GM12878 (cell line): ENCODE measurements around the gene NAT8L. TPM values are rescaled to one million over a fixed set of nuclear protein-coding genes. Genes with fewer than 3 reads are reported as not detected.

Experiments
- ATAC-seq: fragments of 200-7000 bp; cut with Tn5 transposase; 3 replicates; pipeline ENCODE4 v1.9.1; 2020; ENCODE audit warnings: mild to moderate bottlenecking, moderate library complexity
- BruUV-seq: library from RNA; stranded (reverse); fragments of 400-500 nt; replicated peaks from 2 replicates; lab custom pipeline; 2021; lab: Mats Ljungman, UMichigan
- CTCF ChIA-PET: fragments of 300-600 bp; sonication (Branson Sonifier 250); formaldehyde crosslinking; extraction: SDS; loops from one replicate; lab custom pipeline; 2021; ENCODE audit warnings: inconsistent platforms; lab: Yijun Ruan, JAX
- POLR2A ChIA-PET: fragments of 350-600 bp; formaldehyde crosslinking; extraction: SDS; loops from one replicate; lab custom pipeline; 2021; ENCODE audit warnings: inconsistent platforms; lab: Charles Lee
- RAD21 ChIA-PET: fragments of 300-600 bp; sonication (Branson Sonifier 250); formaldehyde crosslinking; loops from one replicate; lab custom pipeline; 2023; ENCODE audit warnings: antibody characterized with exemption; ENCODE audit not compliant: unreplicated experiment; lab: Charles Lee
- SMC1A ChIA-PET: fragments of 300-600 bp; sonication (Branson Sonifier 250); formaldehyde crosslinking; loops from one replicate; lab custom pipeline; 2023; ENCODE audit not compliant: unreplicated experiment, uncharacterized antibody; lab: Charles Lee
- DNase-seq: peaks from one replicate; pipeline ENCODE4 v3.0.0-alpha.2; 2011; ENCODE audit warnings: low read depth, low spot score
- FAIRE-seq: peaks from 3 replicates; lab custom pipeline; 2011; peaks lifted over from hg19 to GRCh38; lab: Jason Lieb, UNC
- H2AFZ ChIP-seq: 2 replicates; pipeline ENCODE4 v1.6.0; 2011; ENCODE audit warnings: low read depth, low read length, control low read depth; ENCODE audit not compliant: control insufficient read depth
- H3K27ac ChIP-seq: 2 replicates; pipeline ENCODE4 v1.5.1; 2011; ENCODE audit warnings: control low read depth; ENCODE audit not compliant: control insufficient read depth, insufficient read depth
- H3K27me3 ChIP-seq, 2 experiments: replicated peaks in 1 of 2; 2 replicates each; pipeline versions ENCODE4 v1.6.0 to v1.6.1; 2011; ENCODE audit warnings: low read length in 1 of 2; ENCODE audit not compliant: control insufficient read depth in 2 of 2, insufficient read depth in 2 of 2
- H3K36me3 ChIP-seq, 2 experiments: 2 replicates each; pipeline ENCODE4 v1.5.1; 2011; ENCODE audit warnings: low read length in 1 of 2; ENCODE audit not compliant: control insufficient read depth in 2 of 2, insufficient read depth in 2 of 2
- H3K4me1 ChIP-seq: 2 replicates; pipeline ENCODE4 v1.6.1; 2011; ENCODE audit warnings: mild to moderate bottlenecking, low read length, moderate library complexity, mixed read lengths; ENCODE audit not compliant: control insufficient read depth, insufficient read depth
- H3K4me2 ChIP-seq: 2 replicates; pipeline ENCODE4 v1.6.0; 2011; ENCODE audit warnings: control low read depth; ENCODE audit not compliant: control insufficient read depth, insufficient read depth
- H3K4me3 ChIP-seq: fragments of 200-600 bp; sonication (generic); 2 replicates; pipeline ENCODE4 v1.5.1; 2016
- H3K79me2 ChIP-seq: 2 replicates; pipeline ENCODE4 v1.6.0; 2011; ENCODE audit warnings: low read length; ENCODE audit not compliant: control insufficient read depth, insufficient read depth
- H3K9ac ChIP-seq: 2 replicates; pipeline ENCODE4 v1.8.0; 2011; ENCODE audit warnings: low read length, control low read depth, mixed read lengths; ENCODE audit not compliant: control insufficient read depth, insufficient read depth
- H3K9me3 ChIP-seq: replicated peaks from 3 replicates; pipeline ENCODE4 v1.5.1; 2011; ENCODE audit warnings: mild to moderate bottlenecking, low read length; ENCODE audit not compliant: control insufficient read depth, insufficient read depth
- H4K20me1 ChIP-seq: 2 replicates; pipeline ENCODE4 v1.6.0; 2011; ENCODE audit not compliant: control insufficient read depth, insufficient read depth
- JUNB ChIP-seq: IDR thresholded peaks from 2 replicates; pipeline ENCODE4 v1.6.1; 2016; ENCODE audit warnings: antibody characterized with exemption, mild to moderate bottlenecking
- POU2F2 ChIP-seq: IDR thresholded peaks from 3 replicates; pipeline ENCODE4 v1.6.1; 2011; ENCODE audit warnings: low read depth, mild to moderate bottlenecking, low read length, borderline replicate concordance
- RCOR1 ChIP-seq: conservative IDR thresholded peaks from 2 replicates; pipeline ENCODE4 v1.6.1; 2012; ENCODE audit warnings: low read depth, low read length, improper control_type of control experiment
- SMC3 ChIP-seq: IDR thresholded peaks from 2 replicates; pipeline ENCODE4 v1.6.1; 2011; ENCODE audit warnings: low read length, improper control_type of control experiment, borderline replicate concordance
- TCF12 ChIP-seq: IDR thresholded peaks from 2 replicates; pipeline ENCODE4 v1.6.1; 2011; ENCODE audit warnings: low read depth, mild to moderate bottlenecking, low read length
- WGBS: methylation state at CpG from one replicate; pipeline ENCODE4 v1.1.6; 2016; ENCODE audit warnings: low lambda C conversion rate; ENCODE audit not compliant: insufficient replicate concordance, insufficient coverage; ENCODE audit errors: missing lambda C conversion rate; 5-methylcytosine and 5-hydroxymethylcytosine counted together
- in situ Hi-C: fragments of 300-500 bp; cut with MboI; formaldehyde crosslinking; loops from 9 replicates; pipeline ENCODE4 v1.14.3; 2018; ENCODE audit warnings: mixed read lengths
- intact Hi-C: fragments of 100-400 bp; cut with micrococcal nuclease; formaldehyde crosslinking; loops from one replicate; pipeline ENCODE4 v1.14.2; 2022; ENCODE audit not compliant: unreplicated experiment
- polyA plus RNA-seq, 11 experiments: library from polyadenylated mRNA; depleted of rRNA in 4 of 11; unstranded in 6 of 11; stranded (reverse) in 5 of 11; fragments of >200 nt; fragmentation: Nextera tagmentation in 4 of 11; fragmentation: Illumina TruSeq in 1 of 11; extraction: Ambion mirVana in 4 of 11; extraction: Trizol in 1 of 11; gene quantifications; 1 replicate in 1 of 11; 2 replicates in 10 of 11; pipeline versions ENCODE4 v1.2.1 to v1.2.3, GENCODE V29; 2011 to 2016; ENCODE audit warnings: inconsistent platforms in 2 of 11, missing spikeins in 2 of 11, low read depth in 1 of 11
- total RNA-seq, 4 experiments: library from RNA; depleted of rRNA in 3 of 4; stranded (reverse); fragments of >200 nt in 3 of 4; fragmentation: Illumina TruSeq in 1 of 4; extraction: Trizol in 1 of 4; gene quantifications; 2 replicates each; pipeline versions ENCODE4 v1.2.1 to v1.2.3, GENCODE V29; 2013 to 2021
- TF ChIP-seq, protein P1 (sequence below): IDR thresholded peaks from 2 replicates; pipeline ENCODE4 v1.6.1; 2012; ENCODE audit warnings: low read depth, low read length, improper control_type of control experiment
- TF ChIP-seq, protein P2 (sequence below): fragments of 450-650 bp; IDR thresholded peaks from 2 replicates; pipeline ENCODE4 v1.6.1; 2014; ENCODE audit warnings: mild to moderate bottlenecking

Gene NAT8L
- total and polyA plus RNA-seq, 10 of the 15 experiments (the other 5 are each of a cell fraction or from before 2014, with no cell fraction given), result 0.01 to 0.31 (median 0.11) TPM; not detected in 5

DNA sequence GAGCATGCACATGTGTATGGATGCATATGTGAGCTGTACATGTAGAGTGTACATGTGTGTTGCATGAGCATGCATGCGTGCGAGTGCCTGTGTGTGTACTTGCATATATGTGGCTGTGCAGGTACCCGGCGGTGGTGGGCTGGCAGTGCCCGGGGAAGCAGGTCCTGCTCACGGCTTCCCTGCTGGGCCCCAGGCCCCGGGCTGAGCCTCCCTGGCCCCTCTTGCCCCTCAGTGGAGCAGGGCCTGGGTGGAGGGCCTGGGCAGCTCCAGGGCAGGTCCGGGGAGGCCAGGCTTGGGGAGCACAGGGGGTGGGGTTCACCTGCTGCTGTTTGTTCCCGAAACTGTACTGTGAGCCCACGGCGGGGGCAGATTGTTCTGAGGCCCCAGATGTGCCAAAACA, 9.4 kb downstream of the NAT8L start (continued):
- no peak for TF ChIP-seq SMC3
- no peak for TF ChIP-seq JUNB
- TF ChIP-seq RCOR1, result no peak
- TF ChIP-seq, all 136 proteins: peak for 0

DNA sequence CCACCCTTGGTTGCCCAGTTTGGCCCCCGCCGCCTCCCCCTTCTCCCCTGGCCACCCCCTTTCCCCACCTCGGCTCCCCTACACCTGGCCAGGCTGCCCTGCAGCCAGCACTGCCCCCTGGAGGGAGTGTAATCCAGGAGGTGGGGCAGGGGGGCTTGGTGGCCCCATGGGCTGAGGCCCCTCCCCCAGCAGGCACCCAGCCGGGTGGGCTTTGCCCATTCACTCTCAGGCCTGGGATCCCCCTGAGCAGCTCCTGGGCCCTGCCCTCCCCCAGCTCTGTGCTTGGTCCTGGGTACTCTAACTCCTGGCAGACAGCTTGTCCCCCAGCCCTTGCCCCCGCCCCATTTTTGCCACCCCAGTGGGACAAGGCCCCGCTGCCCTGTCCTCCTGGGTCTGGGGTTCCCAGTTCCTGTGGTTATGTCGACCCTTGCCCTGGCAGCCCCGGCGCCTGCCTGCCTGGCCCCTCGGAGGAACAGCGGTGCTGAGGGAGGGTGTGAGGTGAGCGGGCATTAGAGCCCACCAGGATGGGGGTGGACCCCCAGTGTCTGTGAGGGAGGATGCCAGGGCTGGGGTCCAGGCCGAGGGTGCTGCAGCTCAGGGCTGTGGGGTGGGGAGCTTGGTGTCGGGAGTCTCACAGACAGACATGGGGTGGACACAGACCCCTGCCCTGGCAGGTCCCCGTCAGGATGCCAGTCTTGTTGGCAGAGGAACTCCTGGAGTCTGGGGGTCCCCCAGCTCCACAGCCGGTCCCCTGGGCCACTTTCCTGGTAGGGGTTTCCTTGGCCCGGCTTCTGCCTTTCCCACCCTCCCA, 10.2 kb downstream of the NAT8L start:
- Histone ChIP-seq H3K36me3 (no peaks in the 10 kb centered on the region), H3K27ac (no peak overlapping the region), H4K20me1 (no peaks in the 10 kb centered on the region), H3K9me3 (no peaks in the 10 kb centered on the region), H3K4me1 (no peaks in the 10 kb centered on the region), H2AFZ (no peak overlapping the region), H3K79me2 (no peaks in the 10 kb centered on the region), H3K4me2 (no peak overlapping the region), H3K27me3 (no peaks in the 10 kb centered on the region), H3K4me3 (no peak overlapping the region), H3K9ac (no peak overlapping the region)
- CTCF ChIA-PET, result no interaction called here
- BruUV-seq, result no TSS peak
- TF ChIP-seq, protein P1, sequence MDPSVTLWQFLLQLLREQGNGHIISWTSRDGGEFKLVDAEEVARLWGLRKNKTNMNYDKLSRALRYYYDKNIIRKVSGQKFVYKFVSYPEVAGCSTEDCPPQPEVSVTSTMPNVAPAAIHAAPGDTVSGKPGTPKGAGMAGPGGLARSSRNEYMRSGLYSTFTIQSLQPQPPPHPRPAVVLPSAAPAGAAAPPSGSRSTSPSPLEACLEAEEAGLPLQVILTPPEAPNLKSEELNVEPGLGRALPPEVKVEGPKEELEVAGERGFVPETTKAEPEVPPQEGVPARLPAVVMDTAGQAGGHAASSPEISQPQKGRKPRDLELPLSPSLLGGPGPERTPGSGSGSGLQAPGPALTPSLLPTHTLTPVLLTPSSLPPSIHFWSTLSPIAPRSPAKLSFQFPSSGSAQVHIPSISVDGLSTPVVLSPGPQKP, result no peak
- TF ChIP-seq POU2F2, result no peak
- TF ChIP-seq TCF12, result no peak
- TF ChIP-seq, protein P2, sequence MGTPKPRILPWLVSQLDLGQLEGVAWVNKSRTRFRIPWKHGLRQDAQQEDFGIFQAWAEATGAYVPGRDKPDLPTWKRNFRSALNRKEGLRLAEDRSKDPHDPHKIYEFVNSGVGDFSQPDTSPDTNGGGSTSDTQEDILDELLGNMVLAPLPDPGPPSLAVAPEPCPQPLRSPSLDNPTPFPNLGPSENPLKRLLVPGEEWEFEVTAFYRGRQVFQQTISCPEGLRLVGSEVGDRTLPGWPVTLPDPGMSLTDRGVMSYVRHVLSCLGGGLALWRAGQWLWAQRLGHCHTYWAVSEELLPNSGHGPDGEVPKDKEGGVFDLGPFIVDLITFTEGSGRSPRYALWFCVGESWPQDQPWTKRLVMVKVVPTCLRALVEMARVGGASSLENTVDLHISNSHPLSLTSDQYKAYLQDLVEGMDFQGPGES, result no peak
- SMC1A ChIA-PET, result no interaction called here
- WGBS, result 32% methylated on average over 13 of the region's 17 CpGs
- RAD21 ChIA-PET, result no interaction called here
- FAIRE-seq (no peak), DNase-seq (no peak), ATAC-seq (no peak)
- intact Hi-C loops (no loop called here), in situ Hi-C loops (no loop called here)
- POLR2A ChIA-PET, result no interaction called here
